GM23248 (cell line): ENCODE data around the gene PCDH12. TPM values are rescaled to one million over a fixed set of nuclear protein-coding genes. Genes with fewer than 3 reads are reported as not detected.

ENCODE experiments used
- DNase-seq: peaks from one replicate; pipeline ENCODE4 v3.0.0-alpha.2; 2015
- H2AFZ ChIP-seq: fragments of 200-600 bp; sonication (generic); 2 replicates; pipeline ENCODE4 v1.6.1; 2016; ENCODE audit warnings: antibody characterized with exemption
- H3F3A ChIP-seq: fragments of 200-600 bp; sonication (generic); 2 replicates; pipeline ENCODE4 v1.6.1; 2016; ENCODE audit warnings: mild to moderate bottlenecking, antibody characterized with exemption, mixed run types; ENCODE audit not compliant: insufficient read depth
- H3K27ac ChIP-seq: fragments of 200-600 bp; sonication (generic); 2 replicates; pipeline ENCODE4 v1.5.1; 2016; ENCODE audit warnings: mild to moderate bottlenecking
- H3K27me3 ChIP-seq: fragments of 200-600 bp; sonication (generic); replicated peaks from 2 replicates; pipeline ENCODE4 v1.6.1; 2016; ENCODE audit warnings: mild to moderate bottlenecking; ENCODE audit not compliant: insufficient read depth
- H3K36me3 ChIP-seq: fragments of 200-600 bp; sonication (generic); 2 replicates; pipeline ENCODE4 v1.6.1; 2016; ENCODE audit warnings: low read depth, mild to moderate bottlenecking
- H3K4me1 ChIP-seq: fragments of 200-600 bp; sonication (generic); 2 replicates; pipeline ENCODE4 v1.6.1; 2016; ENCODE audit warnings: mild to moderate bottlenecking; ENCODE audit not compliant: insufficient read depth
- H3K4me2 ChIP-seq: fragments of 200-600 bp; sonication (generic); one replicate; pipeline ENCODE4 v1.6.1; 2016; ENCODE audit warnings: mild to moderate bottlenecking; ENCODE audit not compliant: unreplicated experiment
- H3K4me3 ChIP-seq: fragments of 200-600 bp; sonication (generic); 2 replicates; pipeline ENCODE4 v1.5.1; 2016; ENCODE audit warnings: mild to moderate bottlenecking
- H3K79me2 ChIP-seq: fragments of 200-600 bp; sonication (generic); 2 replicates; pipeline ENCODE4 v1.6.1; 2016; ENCODE audit warnings: mild to moderate bottlenecking; ENCODE audit not compliant: insufficient read depth
- H3K9ac ChIP-seq: fragments of 200-600 bp; sonication (generic); 2 replicates; pipeline ENCODE4 v1.6.1; 2016; ENCODE audit warnings: mild to moderate bottlenecking
- H3K9me2 ChIP-seq: fragments of 200-600 bp; sonication (generic); 2 replicates; pipeline ENCODE4 v1.6.1; 2016; ENCODE audit warnings: mixed run types, mild to moderate bottlenecking, moderate library complexity; ENCODE audit not compliant: insufficient read depth
- H3K9me3 ChIP-seq: fragments of 200-600 bp; sonication (generic); one replicate; pipeline ENCODE4 v1.6.1; 2017; ENCODE audit warnings: low read depth
- H4K20me1 ChIP-seq: fragments of 200-600 bp; sonication (generic); 2 replicates; pipeline ENCODE4 v1.6.0; 2016; ENCODE audit not compliant: insufficient read depth
- EZH2 ChIP-seq: fragments of 200-600 bp; sonication (generic); IDR thresholded peaks from 2 replicates; pipeline ENCODE4 v1.6.1; 2018; ENCODE audit warnings: antibody characterized with exemption, mild to moderate bottlenecking; ENCODE audit not compliant: insufficient read depth, poor library complexity, severe bottlenecking
- EZH2phosphoT487 ChIP-seq: fragments of 200-600 bp; sonication (generic); IDR thresholded peaks from 2 replicates; pipeline ENCODE4 v1.6.1; 2018; ENCODE audit warnings: antibody characterized with exemption, moderate library complexity, mild to moderate bottlenecking, low read depth; ENCODE audit not compliant: insufficient read depth
- WGBS, 2 experiments: methylation state at CpG; one replicate each; pipeline ENCODE4 v1.1.6; 2015 to 2017; ENCODE audit warnings: low lambda C conversion rate in 2 of 2, low coverage in 1 of 2; ENCODE audit errors: missing lambda C conversion rate in 2 of 2; 5-methylcytosine and 5-hydroxymethylcytosine counted together
- in situ Hi-C: fragments of 300-500 bp; cut with MboI; formaldehyde crosslinking; loops from 2 replicates; pipeline ENCODE4 v1.15.0; 2020
- polyA plus RNA-seq: library from polyadenylated mRNA; unstranded; fragments of >200 nt; fragmentation: Nextera tagmentation; extraction: Ambion mirVana; gene quantifications from 2 replicates; pipeline ENCODE4 v1.2.1, GENCODE V29; 2016
- total RNA-seq: library from RNA; depleted of rRNA; stranded (reverse); fragments of >200 nt; shearing (Covaris generic); gene quantifications from 2 replicates; pipeline ENCODE4 v1.2.3, GENCODE V29; 2014; rRNA removed

The PCDH12 gene
- total and polyA plus RNA-seq, 2 experiments from 2014 or later = 0.36 TPM; not detected in 1

DNA sequence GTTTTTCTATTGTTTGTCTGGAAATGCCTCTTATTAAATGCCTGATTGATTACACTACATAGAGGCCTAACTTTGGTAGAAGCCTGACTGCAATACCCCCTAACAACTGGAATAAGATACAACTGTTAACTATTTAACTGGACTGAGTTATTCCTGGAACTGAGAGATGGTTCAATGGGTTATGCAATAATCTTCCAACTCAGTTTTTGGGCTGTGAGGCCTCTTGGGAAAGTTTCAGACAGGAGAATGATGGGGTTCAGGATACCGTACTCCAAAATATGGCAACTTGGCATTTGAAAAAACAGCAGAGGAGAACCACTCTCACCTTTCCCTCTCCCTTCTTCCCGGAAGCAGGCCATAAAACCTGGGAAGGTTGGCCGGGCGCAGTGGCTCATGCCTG, 60.6 kb downstream of the PCDH12 start:
- Histone ChIP-seq H3K27me3 (no peaks in the 10 kb centered on the region; the same call in 1 of the 2 replicates), H3K27ac (no peak overlapping the region), H3K9ac (no peak overlapping the region), H4K20me1 (no peaks in the 10 kb centered on the region), H2AFZ (no peak overlapping the region), H3K36me3 (no peaks in the 10 kb centered on the region), H3K79me2 (no peaks in the 10 kb centered on the region), H3K4me3 (no peak overlapping the region), H3K9me3 (no peaks in the 10 kb centered on the region), H3K9me2 (no peaks in the 10 kb centered on the region), H3K4me1 (no peaks in the 10 kb centered on the region), H3F3A (no peaks in the 10 kb centered on the region), H3K4me2 (no peak overlapping the region)
- no peak for DNase-seq
- 84 to 86% methylated on average over 4 of the region's 4 CpGs for WGBS, 2 experiments
- in situ Hi-C loops = no loop called here
- TF ChIP-seq EZH2phosphoT487 (no peak), EZH2 (no peak)

Other genes with a start within 250 kb of the PCDH12 start
- gene PCDH1, start 79.8 kb downstream of the PCDH12 start, total RNA-seq = 3.5 and 10.9 TPM in 2 replicates
- gene PCDH1, start 79.8 kb downstream of the PCDH12 start, polyA plus RNA-seq = 1.6 and 2.4 TPM in 2 replicates
- gene DELE1, start 34.3 kb downstream of the PCDH12 start, total RNA-seq = 39.5 and 47.9 TPM in 2 replicates
- 28.9 and 35.1 TPM in 2 replicates for gene DELE1, start 34.3 kb downstream of the PCDH12 start, polyA plus RNA-seq
- gene RNF14, start 10.9 kb upstream of the PCDH12 start, total RNA-seq = 101 and 110 TPM in 2 replicates
- 77.8 and 81.1 TPM in 2 replicates for gene RNF14, start 10.9 kb upstream of the PCDH12 start, polyA plus RNA-seq
- gene GNPDA1, start 54.8 kb upstream of the PCDH12 start, total RNA-seq = 24.8 and 28.7 TPM in 2 replicates
- 27.6 and 31.5 TPM in 2 replicates for gene GNPDA1, start 54.8 kb upstream of the PCDH12 start, polyA plus RNA-seq
- 55.2 and 57.5 TPM in 2 replicates for gene NDFIP1, start 150.6 kb upstream of the PCDH12 start, total RNA-seq
- 75.3 and 76.4 TPM in 2 replicates for gene NDFIP1, start 150.6 kb upstream of the PCDH12 start, polyA plus RNA-seq